ENCODE measurements around the gene SGCD.

The SGCD gene

DNA sequence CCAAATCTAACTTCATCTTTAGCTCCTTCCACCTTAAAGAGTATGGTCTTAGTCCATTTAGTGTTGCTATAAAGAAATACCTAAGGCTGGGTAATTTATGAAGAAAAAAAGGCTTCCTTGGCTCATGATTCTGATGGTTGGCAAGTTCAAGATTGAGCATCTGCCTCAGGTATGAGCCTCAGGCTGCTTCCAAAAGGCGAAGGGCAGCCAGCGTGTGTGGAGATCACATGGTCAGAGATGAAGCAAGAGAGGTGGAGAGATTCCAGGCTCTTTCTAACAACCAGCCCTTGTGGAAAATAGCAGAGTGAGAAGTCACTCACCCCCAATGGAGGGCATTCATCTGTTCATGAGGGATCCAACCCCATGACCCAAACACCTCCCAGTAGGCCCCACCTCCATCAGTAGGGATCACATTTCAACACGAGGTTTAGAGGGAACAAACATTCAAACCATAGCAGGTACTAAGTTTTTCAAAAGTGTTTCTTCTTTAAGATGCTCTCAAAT is 225.9 kb downstream of the SGCD start:
- Mint-ChIP-seq H3K36me3 (ENCODE audit: low read depth) (no peaks in the 10 kb centered on the region), H3K4me3 (no peak overlapping the region), H3K27me3 (ENCODE audit: low read depth, poor library complexity) (no peaks in the 10 kb centered on the region), H3K4me1 (no peaks in the 10 kb centered on the region), H3K9me3 (no peaks in the 10 kb centered on the region), H3K27ac (no peak overlapping the region)
- DNase-seq, result no peak
- TF ChIP-seq, protein P1, sequence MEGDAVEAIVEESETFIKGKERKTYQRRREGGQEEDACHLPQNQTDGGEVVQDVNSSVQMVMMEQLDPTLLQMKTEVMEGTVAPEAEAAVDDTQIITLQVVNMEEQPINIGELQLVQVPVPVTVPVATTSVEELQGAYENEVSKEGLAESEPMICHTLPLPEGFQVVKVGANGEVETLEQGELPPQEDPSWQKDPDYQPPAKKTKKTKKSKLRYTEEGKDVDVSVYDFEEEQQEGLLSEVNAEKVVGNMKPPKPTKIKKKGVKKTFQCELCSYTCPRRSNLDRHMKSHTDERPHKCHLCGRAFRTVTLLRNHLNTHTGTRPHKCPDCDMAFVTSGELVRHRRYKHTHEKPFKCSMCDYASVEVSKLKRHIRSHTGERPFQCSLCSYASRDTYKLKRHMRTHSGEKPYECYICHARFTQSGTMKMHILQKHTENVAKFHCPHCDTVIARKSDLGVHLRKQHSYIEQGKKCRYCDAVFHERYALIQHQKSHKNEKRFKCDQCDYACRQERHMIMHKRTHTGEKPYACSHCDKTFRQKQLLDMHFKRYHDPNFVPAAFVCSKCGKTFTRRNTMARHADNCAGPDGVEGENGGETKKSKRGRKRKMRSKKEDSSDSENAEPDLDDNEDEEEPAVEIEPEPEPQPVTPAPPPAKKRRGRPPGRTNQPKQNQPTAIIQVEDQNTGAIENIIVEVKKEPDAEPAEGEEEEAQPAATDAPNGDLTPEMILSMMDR (IDR thresholded peaks at IDR 0.05), result no peak

DNA sequence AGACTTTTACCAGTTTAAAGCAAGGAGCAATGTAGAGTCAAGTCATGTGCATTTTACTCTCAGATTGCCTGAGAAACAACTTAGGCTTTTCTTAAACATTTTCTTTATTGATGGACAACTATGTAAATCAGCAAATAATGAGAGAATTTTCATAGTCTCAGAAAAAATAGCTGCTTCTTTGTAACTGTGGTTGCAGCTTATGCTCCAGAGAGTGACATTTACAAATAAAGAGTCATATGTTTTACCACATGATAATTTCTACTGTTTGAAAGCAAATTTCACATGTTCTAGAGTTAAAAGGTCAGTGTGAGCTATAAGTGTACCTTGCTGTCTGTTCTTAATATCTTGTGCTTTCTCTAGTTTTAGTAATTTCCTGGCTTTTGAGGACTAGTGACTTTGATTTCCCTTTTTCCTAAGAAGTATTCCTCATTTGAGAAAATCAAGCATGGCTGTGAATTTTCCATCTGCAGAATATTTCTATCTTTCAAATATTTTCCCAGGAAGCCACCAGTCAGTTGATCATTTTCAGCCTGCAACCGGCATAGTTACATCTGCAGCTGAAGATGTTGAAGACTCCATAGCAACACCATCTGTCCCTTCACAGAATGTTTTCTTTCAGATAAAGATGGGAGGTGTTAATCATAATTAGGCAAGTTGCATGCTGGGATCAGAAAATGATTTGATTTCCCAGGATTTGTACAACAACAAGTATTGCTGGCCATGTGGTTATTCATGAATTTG is 229.9 kb downstream of the SGCD start:
- Mint-ChIP-seq H3K9me3 (no peaks in the 10 kb centered on the region), H3K27me3 (ENCODE audit: low read depth, poor library complexity) (no peaks in the 10 kb centered on the region), H3K27ac (no peak overlapping the region), H3K4me3 (no peak overlapping the region), H3K4me1 (no peaks in the 10 kb centered on the region), H3K36me3 (ENCODE audit: low read depth) (no peaks in the 10 kb centered on the region)
- TF ChIP-seq, protein P1 (IDR thresholded peaks at IDR 0.05), result no peak
- DNase-seq, result no peak

DNA sequence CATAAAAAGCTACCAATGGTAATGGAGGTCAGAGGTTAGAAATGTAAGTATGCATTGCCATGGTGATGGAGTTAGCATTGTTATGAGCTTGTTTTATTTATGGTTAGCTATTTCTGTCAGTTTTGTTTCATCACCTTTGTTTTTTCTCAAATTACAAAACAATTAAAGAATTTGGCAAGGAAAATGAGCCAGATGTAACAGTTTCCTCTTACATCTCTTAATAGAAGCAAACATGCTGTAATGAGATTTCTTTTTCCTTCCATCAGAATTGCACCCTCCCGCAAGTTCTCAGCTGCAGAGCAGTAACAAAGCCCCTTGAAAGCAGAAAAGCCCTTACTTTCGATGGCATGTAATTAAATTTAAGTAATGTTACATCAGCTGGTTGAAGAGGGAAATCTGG is 233.0 kb downstream of the SGCD start:
- H3K4me1 Mint-ChIP-seq, result no peaks in the 10 kb centered on the region
- no peaks in the 10 kb centered on the region for H3K9me3 Mint-ChIP-seq
- no peak for DNase-seq
- no peak overlapping the region for H3K4me3 Mint-ChIP-seq
- no peaks in the 10 kb centered on the region for H3K36me3 Mint-ChIP-seq (ENCODE audit: low read depth)
- H3K27ac Mint-ChIP-seq, result no peak overlapping the region
- no peaks in the 10 kb centered on the region for H3K27me3 Mint-ChIP-seq (ENCODE audit: low read depth, poor library complexity)
- TF ChIP-seq, protein P1 (IDR thresholded peaks at IDR 0.05), result no peak

DNA sequence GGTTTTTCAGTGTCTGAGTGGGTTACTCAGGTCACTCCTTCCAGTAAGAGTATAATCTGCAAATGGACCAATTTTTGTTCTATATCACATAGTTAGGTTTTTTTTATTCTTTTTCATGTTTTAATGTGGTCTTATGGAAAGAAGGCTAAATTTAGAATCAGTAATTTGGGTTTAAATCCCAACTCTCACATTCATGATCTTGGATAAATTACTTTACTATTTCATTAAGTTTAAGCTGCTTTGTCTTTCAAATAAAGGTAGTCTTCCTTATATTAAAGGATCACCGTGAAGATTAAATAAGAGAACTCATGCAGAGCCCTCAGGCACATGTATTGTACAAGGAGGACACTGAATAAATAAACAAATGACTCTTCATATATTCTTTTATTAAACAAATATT is 234.7 kb downstream of the SGCD start:
- no peaks in the 10 kb centered on the region for H3K9me3 Mint-ChIP-seq
- DNase-seq, result no peak
- H3K4me1 Mint-ChIP-seq, result no peaks in the 10 kb centered on the region
- TF ChIP-seq, protein P1 (IDR thresholded peaks at IDR 0.05), result no peak
- no peaks in the 10 kb centered on the region for H3K36me3 Mint-ChIP-seq (ENCODE audit: low read depth)
- peaks cover 2% of the 10 kb centered on the region for H3K27me3 Mint-ChIP-seq (ENCODE audit: low read depth, poor library complexity)
- no peak overlapping the region for H3K27ac Mint-ChIP-seq
- no peak overlapping the region for H3K4me3 Mint-ChIP-seq

DNA sequence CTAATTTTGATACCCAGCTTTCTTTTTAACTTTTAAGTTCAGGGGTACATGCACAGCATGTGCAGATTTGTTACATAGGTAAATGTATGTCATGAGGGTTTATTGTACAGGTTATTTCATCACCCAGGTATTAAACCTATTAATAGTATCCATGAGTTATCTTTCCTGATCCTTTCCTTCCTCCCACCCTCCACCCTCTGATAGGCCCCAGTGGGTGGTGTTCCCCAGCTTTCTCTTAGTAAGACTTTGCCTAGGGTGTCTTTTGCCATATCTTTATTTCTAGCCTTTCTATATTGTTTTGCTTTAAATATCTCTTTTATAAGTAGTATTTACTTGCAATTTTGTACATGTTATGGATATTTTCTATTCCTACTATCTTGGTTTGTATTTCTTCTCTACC is 243.7 kb downstream of the SGCD start:
- Mint-ChIP-seq H3K4me3 (no peak overlapping the region), H3K9me3 (no peaks in the 10 kb centered on the region), H3K36me3 (ENCODE audit: low read depth) (no peaks in the 10 kb centered on the region), H3K27me3 (ENCODE audit: low read depth, poor library complexity) (peaks cover 5% of the 10 kb centered on the region), H3K4me1 (no peaks in the 10 kb centered on the region), H3K27ac (no peak overlapping the region)
- no peak for DNase-seq
- TF ChIP-seq, protein P1 (IDR thresholded peaks at IDR 0.05), result no peak

DNA sequence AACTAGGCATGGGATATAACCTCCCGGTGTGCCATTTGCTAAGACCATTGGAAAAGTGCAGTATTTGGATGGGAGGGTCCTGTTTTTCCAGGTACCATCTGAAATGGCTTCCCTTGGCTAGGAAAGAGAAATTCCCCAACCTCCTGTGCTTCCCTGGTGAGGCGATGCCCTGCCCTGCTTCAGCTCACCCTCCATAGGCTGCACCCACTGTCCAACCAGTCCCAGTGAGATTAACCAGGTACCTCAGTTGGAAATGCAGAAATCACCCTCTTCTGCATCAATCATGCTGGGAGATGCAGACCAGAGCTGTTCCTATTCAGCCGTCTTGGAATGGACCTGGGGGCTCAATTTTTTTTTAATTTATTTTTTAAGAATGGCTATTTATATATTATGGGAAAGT is 254.8 kb downstream of the SGCD start:
- no peak for DNase-seq
- H3K27me3 Mint-ChIP-seq (ENCODE audit: low read depth, poor library complexity), result peaks cover 7% of the 10 kb centered on the region

More for the DNA sequence above, 254.8 kb downstream of the SGCD start:
- Mint-ChIP-seq H3K36me3 (ENCODE audit: low read depth) (no peaks in the 10 kb centered on the region), H3K27ac (no peak overlapping the region), H3K9me3 (peaks cover 29% of the 10 kb centered on the region), H3K4me1 (no peaks in the 10 kb centered on the region), H3K4me3 (no peak overlapping the region)
- TF ChIP-seq, protein P1 (IDR thresholded peaks at IDR 0.05), result no peak
